Measurements from ENCODE around the gene SMO. TPM values are rescaled to one million over a fixed set of nuclear protein-coding genes. Genes with fewer than 3 reads are reported as not detected.

SMO gene
- total and polyA plus RNA-seq, 2 donors (not counting 1 experiment from before 2014, with no cell fraction given): 0.39 to 1.4 TPM

DNA sequence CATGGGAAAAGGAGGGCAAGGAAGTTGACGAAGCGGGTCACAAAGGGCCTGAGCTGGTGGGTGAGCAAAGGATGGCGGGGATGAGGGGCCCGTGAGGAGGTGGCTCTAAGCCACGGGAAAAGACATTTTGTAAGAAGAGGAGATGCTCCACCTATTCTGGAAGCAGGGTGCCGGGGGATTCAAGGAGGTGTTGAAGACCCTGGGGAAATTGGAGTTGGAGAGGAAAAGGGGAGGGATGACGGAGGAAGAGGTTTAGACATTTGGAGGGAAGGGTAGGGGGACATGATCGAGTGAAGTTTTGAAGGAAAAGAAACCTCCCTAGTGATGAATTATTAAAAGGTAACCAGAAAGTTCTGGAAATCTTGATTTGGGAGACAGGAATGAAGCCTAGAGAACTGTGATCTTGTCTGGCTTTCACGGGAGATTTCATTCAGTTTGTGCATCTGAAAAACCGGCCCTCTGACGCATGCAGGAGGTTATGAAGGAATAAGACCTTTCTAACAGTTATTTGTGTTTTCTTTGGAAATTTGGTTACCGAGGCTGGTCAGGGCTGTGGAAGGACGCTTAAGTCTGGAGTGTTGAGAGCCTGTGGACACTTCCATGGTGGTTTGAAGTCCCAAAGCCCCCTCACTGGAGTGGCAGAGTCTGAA, 1.4 kb downstream of the SMO start:
- CTCF ChIA-PET: interaction anchor here (1.2 kb wide), 1 partner anchor 26 kb away, joined by 4 read pairs; no protein-coding TSS in a partner anchor
- H3K36me3 ChIP-seq (replicated peaks in 1 of 2; ENCODE audit: control extremely low read depth in 1 of 2, control insufficient read depth in 1 of 2, extremely low read depth in 1 of 2, insufficient read depth in 2 of 2, low read length in 1 of 2): no peaks in the 10 kb centered on the region
- peak overlapping the region; percentile 70 for H3K9ac ChIP-seq (ENCODE audit: low read length)
- H3K4me2 ChIP-seq (replicated peaks; ENCODE audit: low read depth, low read length, poor library complexity, severe bottlenecking): peak overlapping the region; percentile 97
- peaks cover 0 to 36% (median 18%) of the 10 kb centered on the region in 4 experiments for H3K27me3 ChIP-seq (replicated peaks in 1 of 4; ENCODE audit: control extremely low read depth in 1 of 4, control insufficient read depth in 3 of 4, insufficient read depth in 4 of 4, low read length in 3 of 4)
- Mint-ChIP-seq H3K9me3 (ENCODE audit: insufficient read depth) (no peaks in the 10 kb centered on the region), H3K27me3 (peaks cover 33% of the 10 kb centered on the region), H3K27ac (peak overlapping the region; percentile 5), H3K4me1 (peaks cover 22% of the 10 kb centered on the region), H3K4me3 (peak overlapping the region; percentile 85)
- 53% methylated on average over 10 of the region's 13 CpGs for WGBS (ENCODE audit: insufficient coverage)
- no peaks in the 10 kb centered on the region for H4K20me1 ChIP-seq (ENCODE audit: control insufficient read depth, insufficient read depth, low read length, poor library complexity, severe bottlenecking)
- POLR2A ChIA-PET: no interaction called here
- TF ChIP-seq, protein P1, sequence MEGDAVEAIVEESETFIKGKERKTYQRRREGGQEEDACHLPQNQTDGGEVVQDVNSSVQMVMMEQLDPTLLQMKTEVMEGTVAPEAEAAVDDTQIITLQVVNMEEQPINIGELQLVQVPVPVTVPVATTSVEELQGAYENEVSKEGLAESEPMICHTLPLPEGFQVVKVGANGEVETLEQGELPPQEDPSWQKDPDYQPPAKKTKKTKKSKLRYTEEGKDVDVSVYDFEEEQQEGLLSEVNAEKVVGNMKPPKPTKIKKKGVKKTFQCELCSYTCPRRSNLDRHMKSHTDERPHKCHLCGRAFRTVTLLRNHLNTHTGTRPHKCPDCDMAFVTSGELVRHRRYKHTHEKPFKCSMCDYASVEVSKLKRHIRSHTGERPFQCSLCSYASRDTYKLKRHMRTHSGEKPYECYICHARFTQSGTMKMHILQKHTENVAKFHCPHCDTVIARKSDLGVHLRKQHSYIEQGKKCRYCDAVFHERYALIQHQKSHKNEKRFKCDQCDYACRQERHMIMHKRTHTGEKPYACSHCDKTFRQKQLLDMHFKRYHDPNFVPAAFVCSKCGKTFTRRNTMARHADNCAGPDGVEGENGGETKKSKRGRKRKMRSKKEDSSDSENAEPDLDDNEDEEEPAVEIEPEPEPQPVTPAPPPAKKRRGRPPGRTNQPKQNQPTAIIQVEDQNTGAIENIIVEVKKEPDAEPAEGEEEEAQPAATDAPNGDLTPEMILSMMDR (IDR thresholded peaks at IDR 0.05): no peak
- no peak for TF ChIP-seq EZH2 (IDR thresholded peaks at IDR 0.05; ENCODE audit: borderline replicate concordance, insufficient read depth, low read depth, low read length, poor library complexity, severe bottlenecking)
- H3K4me3 ChIP-seq (ENCODE audit: control extremely low read depth in 1 of 5, extremely low read depth in 1 of 5, insufficient read depth in 1 of 5, low read depth in 2 of 5, low read length in 4 of 5): peak overlapping the region in 4 of 5 experiments; percentile 25 to 76 (median 57)
- ATAC-seq (ENCODE audit: low read depth) (no peak), DNase-seq (no peak)
- peak overlapping the region; percentile 86 for H2AFZ ChIP-seq (ENCODE audit: insufficient read depth, low read depth, low read length, poor library complexity, severe bottlenecking)
- no peaks in the 10 kb centered on the region for H3K79me2 ChIP-seq (ENCODE audit: control insufficient read depth, insufficient read depth, low read length)
- intact Hi-C loops (cut with micrococcal nuclease): no loop called here
- no peak overlapping the region for H3K27ac ChIP-seq (ENCODE audit: low read length in 2 of 2)
- peaks cover 15 to 17% of the 10 kb centered on the region in 2 donors for H3K4me1 ChIP-seq (ENCODE audit: control insufficient read depth in 2 of 2, insufficient read depth in 2 of 2, low read length in 2 of 2)
- H3K9me3 ChIP-seq (ENCODE audit: control extremely low read depth in 1 of 3, control insufficient read depth in 2 of 3, insufficient read depth in 1 of 3, low read length in 2 of 3): no peaks in the 10 kb centered on the region

DNA sequence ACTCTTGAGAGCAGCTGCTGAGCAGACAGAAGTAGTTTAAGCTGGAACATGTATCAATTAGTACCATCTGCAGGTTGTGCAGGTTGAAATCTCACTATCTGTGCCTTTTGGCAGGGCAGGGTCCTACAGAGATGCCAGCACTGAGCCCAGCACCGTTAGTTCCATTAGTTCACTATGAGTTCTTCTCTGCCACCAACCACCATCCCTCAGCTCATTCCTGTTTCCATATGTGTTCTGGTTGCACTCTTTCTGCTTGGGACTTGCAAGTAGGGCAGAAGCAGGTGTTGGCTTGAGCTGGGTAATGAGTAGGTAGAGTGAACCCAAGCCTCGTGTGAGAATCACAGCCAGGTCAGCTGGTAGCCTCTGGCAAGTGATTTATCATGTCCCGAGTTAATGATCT, 2.8 kb downstream of the SMO start:
- Histone ChIP-seq H3K9me3 (ENCODE audit: control extremely low read depth in 1 of 3, control insufficient read depth in 2 of 3, insufficient read depth in 1 of 3, low read length in 2 of 3) (no peaks in the 10 kb centered on the region), H3K4me3 (ENCODE audit: control extremely low read depth in 1 of 5, extremely low read depth in 1 of 5, insufficient read depth in 1 of 5, low read depth in 2 of 5, low read length in 4 of 5) (no peak overlapping the region), H3K27me3 (replicated peaks in 1 of 4; ENCODE audit: control extremely low read depth in 1 of 4, control insufficient read depth in 3 of 4, insufficient read depth in 4 of 4, low read length in 3 of 4) (peaks cover 0 to 36% (median 18%) of the 10 kb centered on the region in 4 experiments), H3K4me1 (ENCODE audit: control insufficient read depth in 2 of 2, insufficient read depth in 2 of 2, low read length in 2 of 2) (peaks cover 15 to 17% of the 10 kb centered on the region in 2 donors), H3K9ac (ENCODE audit: low read length) (no peak overlapping the region), H3K79me2 (ENCODE audit: control insufficient read depth, insufficient read depth, low read length) (no peaks in the 10 kb centered on the region), H3K27ac (ENCODE audit: low read length in 2 of 2) (no peak overlapping the region), H2AFZ (ENCODE audit: insufficient read depth, low read depth, low read length, poor library complexity, severe bottlenecking) (no peak overlapping the region), H3K4me2 (replicated peaks; ENCODE audit: low read depth, low read length, poor library complexity, severe bottlenecking) (no peak overlapping the region), H3K36me3 (replicated peaks in 1 of 2; ENCODE audit: control extremely low read depth in 1 of 2, control insufficient read depth in 1 of 2, extremely low read depth in 1 of 2, insufficient read depth in 2 of 2, low read length in 1 of 2) (no peaks in the 10 kb centered on the region), H4K20me1 (ENCODE audit: control insufficient read depth, insufficient read depth, low read length, poor library complexity, severe bottlenecking) (no peaks in the 10 kb centered on the region)
- no peak overlapping the region for H3K27ac Mint-ChIP-seq
- WGBS (ENCODE audit: insufficient coverage): 92% methylated on average over 3 of the region's 3 CpGs
- POLR2A ChIA-PET: no interaction called here
- CTCF ChIA-PET: no interaction called here
- ATAC-seq (ENCODE audit: low read depth) (no peak), DNase-seq (no peak)
- H3K27me3 Mint-ChIP-seq: peaks cover 33% of the 10 kb centered on the region
- peaks cover 22% of the 10 kb centered on the region for H3K4me1 Mint-ChIP-seq
- intact Hi-C loops (cut with micrococcal nuclease): loop anchor here (1.0 kb wide), 1 partner anchor 22 kb away; no protein-coding TSS in a partner anchor
- no peak overlapping the region for H3K4me3 Mint-ChIP-seq
- no peaks in the 10 kb centered on the region for H3K9me3 Mint-ChIP-seq (ENCODE audit: insufficient read depth)
- TF ChIP-seq, protein P1 (IDR thresholded peaks at IDR 0.05): no peak
- no peak for TF ChIP-seq EZH2 (IDR thresholded peaks at IDR 0.05; ENCODE audit: borderline replicate concordance, insufficient read depth, low read depth, low read length, poor library complexity, severe bottlenecking)
